Smooth muscle cell of the brain vasculature (primary cell): ENCODE results near the gene DISP2.

ENCODE experiments used
- DNase-seq: peaks from one replicate; pipeline ENCODE4 v3.0.0-alpha.2; 2012; ENCODE audit warnings: low read depth, low spot score

DISP2 gene

DNA sequence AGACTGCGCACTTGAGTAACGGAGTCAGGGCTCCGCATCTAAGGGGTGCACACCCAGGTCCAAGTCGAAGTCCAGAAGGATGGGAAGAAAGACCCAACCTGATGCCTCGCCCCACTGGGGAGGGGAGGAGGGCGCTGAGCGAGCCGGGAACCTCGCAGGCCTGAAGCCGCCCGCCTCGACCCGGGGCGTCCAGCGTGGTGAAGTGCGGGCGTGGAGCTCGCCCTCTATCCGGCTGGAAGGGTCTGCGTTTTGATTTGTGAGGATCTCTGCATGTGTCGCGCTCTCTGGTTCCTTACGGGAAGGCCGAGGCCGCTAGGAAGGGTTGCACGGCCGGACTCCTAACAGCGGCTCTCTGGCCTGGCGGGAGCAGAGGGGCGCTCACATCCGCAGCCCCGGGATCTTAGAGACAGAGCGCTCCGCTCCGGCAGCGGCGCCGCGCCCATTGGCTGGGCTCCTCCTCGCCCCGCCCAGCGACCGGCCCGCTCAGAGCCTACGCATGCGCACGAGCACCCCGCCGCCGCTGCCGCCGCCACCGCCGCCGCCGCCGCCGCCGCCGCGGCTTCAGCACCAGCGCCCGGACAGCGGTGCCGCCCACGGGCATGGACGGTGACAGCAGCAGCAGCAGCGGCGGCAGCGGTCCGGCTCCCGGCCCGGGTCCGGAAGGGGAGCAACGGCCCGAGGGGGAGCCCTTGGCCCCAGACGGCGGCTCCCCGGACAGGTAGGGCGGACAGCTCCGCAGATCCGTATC is at the start of gene DISP2:
Gene DISP2, plus strand, starts transcription at position 497 of the 748 bp plus-strand sequence. Its CDS starts 103 bp downstream, at position 600.
- no peak for DNase-seq

- no peak for DNase-seq
Measured at GRCh38 chr15:40309344-40309862, 48.6 kb upstream of the DISP2 start.

- no peak for DNase-seq
Measured at GRCh38 chr15:40310001-40310959, 47.7 kb upstream of the DISP2 start.

GRCh38 chr15:40310993-40311392 is 47.0 kb upstream of the DISP2 start:
- no peak for DNase-seq

DNA sequence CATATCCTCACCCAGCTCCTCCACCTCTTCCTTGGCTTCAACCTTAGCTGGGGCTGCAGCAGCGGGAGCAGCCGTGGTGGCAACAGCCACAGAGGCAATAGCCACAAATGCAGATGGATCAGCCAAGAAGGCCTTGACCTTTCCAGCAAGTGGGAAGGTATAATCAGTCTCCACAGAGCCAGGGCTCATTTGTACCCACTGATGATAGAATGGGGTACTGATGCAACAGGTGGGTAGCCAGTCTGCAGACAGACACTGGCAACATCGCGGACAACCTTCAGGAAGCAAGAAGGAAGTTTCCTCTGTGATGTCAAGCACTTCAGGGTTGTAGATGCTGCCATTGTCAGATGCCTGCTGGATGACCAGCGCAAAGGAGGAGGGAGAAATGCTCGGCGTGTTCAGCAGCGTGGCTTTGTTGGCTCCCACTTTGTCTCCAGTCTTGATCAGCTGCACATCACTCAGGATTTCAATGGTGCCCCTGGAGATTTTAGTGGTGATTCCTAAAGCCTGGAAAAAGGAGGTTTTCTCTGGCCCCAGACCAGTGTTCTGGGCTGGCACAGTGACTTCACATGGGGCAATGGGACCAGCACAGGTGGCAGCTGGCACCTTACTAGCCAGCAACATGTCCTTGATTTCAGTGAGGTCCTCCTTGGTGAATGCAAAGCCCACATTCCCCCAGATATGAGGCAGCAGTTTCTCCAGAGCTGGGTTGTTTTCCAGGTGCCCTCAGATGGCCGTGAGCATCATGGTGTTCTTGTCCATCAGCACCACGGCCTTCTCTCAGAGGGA is 45.5 kb upstream of the DISP2 start:
- no peak for DNase-seq

GRCh38 chr15:40313531-40314398 is 44.3 kb upstream of the DISP2 start:
- DNase-seq, result no peak

GRCh38 chr15:40314723-40315276 is 43.2 kb upstream of the DISP2 start:
- DNase-seq, result no peak

DNA sequence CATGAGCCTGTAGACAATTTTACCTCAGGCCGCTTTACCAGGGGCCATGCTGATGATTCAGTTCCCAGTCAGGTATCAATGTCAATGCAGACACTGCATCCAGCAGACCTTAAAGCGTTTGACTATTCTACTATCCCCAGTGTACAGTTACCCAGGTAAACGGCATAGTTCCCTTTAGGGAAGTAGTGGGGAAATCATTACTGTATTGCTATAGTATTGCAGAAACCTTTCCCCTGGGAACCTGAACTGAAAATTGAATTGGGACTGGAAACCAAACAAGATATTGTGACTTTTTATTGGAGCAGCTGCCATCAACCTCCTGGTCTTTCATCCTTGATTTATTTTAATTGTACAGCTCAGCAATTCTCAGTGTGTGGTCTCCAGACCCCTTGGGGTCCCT is 41.1 kb upstream of the DISP2 start:
- DNase-seq, result no peak

DNA sequence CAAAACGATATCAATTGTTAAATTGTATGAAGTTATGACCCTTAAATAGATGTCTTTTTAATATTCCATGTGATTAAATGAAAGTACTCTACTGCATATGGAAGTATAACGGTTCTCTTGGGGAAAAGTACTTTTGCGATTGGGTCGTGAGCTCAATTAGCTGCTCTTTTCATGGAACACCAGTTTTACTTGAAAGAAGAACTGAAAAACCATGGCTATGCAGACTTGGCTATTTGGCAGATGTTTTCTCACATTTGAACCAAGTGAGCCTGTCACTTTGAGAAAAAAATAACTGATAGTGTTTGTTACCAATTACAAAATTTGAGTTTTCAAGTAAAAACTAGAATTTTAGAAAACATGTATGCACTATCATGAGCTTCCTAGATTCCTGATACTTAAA is 40.4 kb upstream of the DISP2 start:
- DNase-seq, result no peak

- no peak for DNase-seq
Measured at GRCh38 chr15:40320409-40320808, 37.6 kb upstream of the DISP2 start.

DNA sequence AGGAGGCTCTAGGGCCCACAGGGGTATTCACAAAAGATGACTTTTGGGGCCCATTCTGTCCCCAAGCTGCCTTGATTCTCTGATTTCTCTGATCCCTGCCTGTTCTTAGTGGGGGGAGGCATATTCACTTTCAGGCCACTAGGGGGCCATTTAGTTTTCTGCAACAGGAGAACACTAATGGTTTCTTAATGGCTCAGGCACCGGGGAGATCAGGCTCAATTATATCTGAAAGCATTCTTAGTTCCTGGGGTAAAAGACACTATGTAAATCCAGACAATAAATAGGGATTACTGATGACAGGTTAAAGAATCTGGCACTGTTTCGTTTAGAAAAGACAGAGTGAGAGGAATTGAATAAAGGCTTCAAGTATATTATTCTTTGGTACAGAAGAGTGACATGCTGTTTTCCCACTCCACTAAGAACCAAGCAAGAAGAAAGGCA is 37.1 kb upstream of the DISP2 start:
- no peak for DNase-seq

- no peak for DNase-seq
Measured at GRCh38 chr15:40322531-40323238, 35.3 kb upstream of the DISP2 start.

DNA sequence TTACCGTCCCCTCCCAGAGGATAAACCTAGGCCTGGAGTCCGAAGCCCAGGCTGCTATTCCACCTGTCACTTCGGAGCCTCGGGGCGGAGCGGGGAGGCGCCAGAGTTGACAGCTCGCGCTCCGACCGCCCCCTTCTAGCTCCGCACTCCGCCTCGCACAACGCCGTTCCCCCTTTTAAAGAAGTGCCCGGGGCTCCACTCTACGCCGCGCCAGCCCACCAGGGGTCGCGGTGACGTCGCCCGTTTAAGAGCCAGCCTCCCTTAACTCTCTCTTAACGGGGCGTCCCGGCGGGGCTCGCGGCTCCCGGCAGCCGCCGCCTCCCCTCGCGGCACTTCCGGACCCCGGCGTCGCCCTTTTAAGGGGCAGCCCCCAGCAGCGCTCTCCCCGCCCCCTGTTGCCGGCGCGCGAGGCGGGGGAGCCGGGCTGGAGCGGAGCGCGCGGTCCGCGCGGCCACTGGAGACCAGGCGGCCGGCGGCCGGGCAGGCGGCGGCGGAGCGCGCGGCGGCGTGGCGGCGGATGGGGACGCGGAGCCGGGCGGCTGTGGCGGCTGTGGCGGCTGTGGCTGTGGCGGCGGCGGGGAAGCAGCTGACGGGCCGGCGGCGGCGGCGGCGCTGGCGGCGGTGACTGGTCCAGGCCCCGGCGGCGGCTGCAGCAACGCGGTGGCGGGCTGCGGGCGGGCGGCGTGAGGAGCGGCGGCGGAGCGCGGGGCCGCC is 34.6 kb upstream of the DISP2 start, which contains the start of gene INAFM2:
Gene INAFM2, plus strand, starts transcription at position 454 of the 714 bp plus-strand sequence. CDS start 364 bp downstream, outside the sequence.
- peak; percentile 91 for DNase-seq

DNA sequence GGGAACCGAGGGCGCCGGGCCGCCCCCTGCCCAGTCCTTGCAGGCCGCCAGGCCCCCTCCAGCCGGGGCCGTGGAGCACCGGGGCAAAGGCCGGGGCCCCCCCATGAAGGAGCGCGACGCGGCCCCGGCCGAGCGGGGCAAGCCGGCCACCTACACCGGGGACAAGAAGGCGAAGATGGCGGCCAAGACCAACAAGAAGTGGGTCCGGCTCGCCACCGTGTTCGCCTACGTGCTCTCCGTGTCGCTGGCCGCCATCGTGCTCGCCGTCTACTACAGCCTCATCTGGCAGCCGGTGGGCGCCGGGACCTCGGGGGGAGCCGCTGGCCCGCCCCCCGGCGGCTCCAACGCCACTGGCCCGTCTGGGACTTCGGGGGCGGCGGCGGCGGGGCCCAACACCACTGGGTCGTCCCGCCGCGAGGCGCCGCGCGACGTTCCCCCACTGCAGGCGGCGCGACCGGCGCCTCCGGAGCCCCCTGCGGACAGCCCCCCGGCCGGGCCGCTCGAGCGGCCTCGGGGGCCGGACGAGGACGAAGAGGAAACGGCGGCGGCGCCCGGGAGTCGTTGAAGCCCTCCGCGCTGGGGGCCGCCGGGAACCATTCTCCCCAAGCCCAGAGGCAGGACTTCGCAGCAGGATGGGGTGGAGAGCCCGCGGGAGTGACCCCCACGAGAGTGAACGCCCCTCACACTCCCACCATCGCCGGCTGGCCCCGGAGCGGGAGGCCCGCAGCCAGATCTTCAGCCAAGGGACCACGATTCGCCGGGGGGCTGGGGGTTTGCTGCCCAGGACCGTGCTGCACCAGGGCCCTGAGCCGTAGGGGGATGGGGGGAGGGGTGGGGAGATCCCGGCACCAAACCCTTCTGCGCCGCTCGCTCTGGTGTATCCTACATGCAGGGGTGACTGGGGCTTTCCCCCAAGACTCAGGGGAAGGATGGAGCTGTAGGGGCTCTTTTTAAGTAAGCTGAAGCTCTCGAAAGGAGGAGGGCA is 33.8 kb upstream of the DISP2 start:
- no peak for DNase-seq

DNA sequence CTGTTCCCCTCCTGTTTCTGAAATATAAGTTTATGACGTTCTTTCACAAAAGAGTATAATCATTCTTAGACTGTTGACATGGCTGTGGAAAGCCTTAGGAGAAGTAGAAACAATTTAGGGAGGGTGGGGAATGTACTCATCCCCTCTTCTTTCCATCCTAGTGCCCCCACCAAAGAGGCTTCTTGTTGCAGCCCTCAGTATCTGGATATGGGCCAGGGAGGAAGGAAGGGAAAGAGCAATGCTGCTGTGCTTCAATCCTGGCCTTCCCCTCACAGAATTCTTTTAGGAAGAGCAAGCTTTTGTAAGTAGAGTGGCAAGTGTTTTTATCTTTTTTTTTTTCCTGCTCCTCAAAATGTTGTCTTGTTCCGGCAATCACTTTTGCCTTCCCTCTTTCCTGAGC is 32.8 kb upstream of the DISP2 start:
- DNase-seq, result no peak

- DNase-seq, result no peak
Measured at GRCh38 chr15:40325700-40326099, 32.3 kb upstream of the DISP2 start.

DNA sequence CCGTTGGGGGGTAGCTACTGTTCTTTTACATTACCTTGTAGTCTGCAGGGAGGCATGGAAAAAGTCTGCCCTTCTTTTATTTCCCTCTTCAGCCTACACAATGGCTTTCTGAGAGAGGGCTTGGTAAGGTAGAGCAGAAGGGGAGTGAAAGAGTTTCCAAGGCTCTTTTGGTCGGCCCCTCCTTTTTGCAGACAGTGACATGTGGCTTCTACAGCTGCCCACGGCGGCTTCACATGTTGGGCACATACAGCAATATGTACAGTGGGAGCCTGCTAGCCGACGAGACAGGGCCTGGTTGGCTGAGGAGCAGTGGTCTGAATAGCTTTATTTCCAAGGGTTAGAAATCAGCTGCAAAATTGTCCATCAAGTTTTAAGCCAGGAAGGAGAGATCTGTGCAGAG is 30.6 kb upstream of the DISP2 start:
- DNase-seq, result no peak

DNA sequence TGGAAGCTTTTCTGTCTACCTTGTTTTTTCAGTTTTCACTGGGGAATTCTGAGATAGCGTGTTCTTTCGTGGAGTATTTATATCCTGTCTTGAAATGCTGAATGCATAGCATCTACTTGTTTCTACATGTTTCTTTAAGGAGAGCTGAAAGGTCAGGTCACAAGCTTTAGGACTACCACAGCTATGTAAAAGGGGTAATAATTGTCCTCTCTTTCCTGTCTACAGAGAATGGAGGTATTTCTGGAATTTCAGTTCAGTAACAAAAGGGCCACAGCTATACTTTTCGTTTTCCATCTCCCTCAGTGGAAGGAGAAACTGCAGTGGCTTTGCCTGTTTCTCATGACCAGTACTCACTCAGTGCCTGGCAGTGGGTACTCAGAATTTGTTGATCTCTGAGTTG is 29.8 kb upstream of the DISP2 start:
- DNase-seq, result no peak
